ENCODE results near the gene RAB38.
A peak's percentile ranks its signal among the peaks of the same experiment; 100 is the strongest.

The RAB38 gene

GRCh38 chr11:88174709-88175568 is at the start of gene RAB38:
Gene RAB38 (minus strand): TSS chr11:88175443. CDS start chr11:88175384, 59 bp downstream.
- DNase-seq: peak; percentile 6

DNA sequence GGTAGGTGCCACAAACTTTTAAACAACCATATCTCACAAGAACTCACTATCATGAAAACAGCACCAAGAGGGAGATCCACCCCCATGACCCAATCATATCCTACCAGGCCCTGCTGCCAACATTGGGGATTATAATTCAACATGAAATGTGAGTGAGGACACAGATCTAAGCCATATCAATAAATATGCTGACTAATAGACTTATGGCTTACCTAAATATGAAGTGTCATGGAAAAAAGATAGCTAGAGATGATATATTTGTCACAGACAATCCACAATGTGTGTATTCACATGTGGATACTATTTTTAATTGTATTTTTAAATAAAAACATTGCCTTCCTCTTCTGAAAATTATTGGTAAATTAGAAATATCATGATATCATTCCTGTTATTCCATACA is 38.2 kb upstream of the RAB38 start:
- DNase-seq: no peak

DNA sequence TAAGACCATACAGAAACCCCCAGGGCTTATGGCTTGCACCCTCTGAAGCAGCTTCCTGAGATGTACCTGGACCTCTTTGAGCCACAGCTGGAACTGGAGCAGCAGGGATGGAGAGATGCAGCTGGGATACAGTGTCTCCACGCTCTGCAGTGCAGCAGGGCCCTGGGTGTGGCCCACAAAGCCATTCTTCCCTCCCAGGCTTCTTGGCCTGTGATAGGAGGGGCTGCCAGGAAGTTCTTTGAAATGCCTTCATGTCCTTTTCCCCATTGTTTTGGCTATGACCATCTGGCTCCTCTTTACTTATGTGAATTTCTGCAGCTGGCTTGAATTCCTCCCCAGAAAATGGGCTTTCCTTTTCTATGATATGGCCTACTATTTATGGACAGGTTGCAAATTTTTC is 37.1 kb upstream of the RAB38 start:
- DNase-seq: no peak

DNA sequence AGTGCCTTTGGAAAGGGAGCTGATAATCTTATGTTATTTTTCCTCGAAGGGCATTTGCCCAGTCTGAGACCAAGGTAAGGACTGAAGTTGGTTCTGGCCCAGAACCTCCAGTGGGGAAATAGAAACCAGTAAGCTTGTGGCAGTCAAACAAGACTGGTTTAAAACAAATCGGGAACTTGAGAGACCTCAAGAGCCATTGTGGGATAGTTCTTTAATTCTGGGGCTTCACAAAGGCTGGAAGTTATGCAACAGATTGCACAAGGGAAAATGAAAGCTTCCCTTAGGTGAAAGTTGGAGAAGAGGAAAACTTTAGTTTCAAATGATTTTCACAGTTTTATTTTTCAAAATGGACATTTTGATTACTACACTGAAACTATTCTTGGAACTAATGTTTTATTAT is 33.5 kb upstream of the RAB38 start:
- DNase-seq: no peak

DNA sequence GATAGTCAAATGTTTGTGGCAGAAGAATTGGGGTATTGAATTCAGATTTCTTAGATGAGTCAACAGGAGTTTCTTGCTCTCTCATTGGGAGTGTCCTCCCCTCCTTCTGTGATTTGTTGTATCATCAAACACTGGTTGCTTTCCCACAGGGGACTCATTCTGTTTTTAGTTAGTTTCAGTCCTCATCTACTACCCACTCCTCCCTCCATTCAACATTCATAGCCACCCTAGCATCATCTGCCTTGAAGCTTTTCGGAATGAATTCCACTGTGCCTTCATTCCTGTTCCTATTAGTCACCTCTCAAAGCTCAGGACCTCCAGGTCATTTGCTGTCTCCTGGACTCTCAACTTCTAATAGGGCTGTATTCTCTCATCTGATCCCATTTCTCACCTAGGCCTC is 31.5 kb upstream of the RAB38 start:
- DNase-seq: no peak

- no peak for DNase-seq
Measured at GRCh38 chr11:88204353-88204752, 29.1 kb upstream of the RAB38 start.

DNA sequence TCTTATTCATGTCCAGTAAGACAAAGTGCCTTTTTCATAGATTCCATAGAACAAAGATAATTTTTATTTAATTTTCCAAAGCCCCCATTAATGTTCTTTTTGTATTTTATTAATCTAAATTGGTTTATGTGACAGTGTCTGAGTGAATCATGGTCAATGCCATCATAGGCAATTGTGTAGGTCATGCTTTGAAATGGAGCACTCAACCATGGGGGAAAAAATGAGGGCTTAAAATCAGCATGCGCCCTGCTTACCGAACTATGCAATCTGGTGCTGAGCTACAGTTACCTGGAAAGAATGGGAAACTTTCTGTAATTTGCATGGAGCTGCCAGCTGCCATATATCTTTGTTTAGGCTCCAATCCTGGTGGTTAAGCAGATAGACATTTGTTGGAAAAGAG is 28.4 kb upstream of the RAB38 start:
- no peak for DNase-seq

GRCh38 chr11:88202498-88202897 is 27.3 kb upstream of the RAB38 start:
- DNase-seq: no peak

DNA sequence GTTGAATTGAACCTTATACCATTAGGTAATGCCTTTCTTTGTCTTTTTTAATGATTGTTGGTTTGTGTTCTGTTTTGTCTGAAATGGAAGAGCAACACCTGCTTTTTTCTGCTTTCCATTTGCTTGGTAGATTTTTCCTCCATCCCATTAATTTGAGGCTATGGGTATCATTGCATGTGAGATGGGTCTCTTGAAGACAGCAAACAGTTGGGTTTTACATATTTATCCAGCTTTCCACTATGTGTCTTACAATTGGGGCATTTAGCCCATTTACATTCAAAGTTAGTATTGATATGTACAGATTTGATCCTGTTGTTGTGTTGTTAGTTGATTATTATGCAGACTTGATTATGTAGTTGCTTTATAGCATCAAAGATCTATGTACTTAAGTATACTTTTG is 21.1 kb upstream of the RAB38 start:
- DNase-seq: no peak

- no peak for DNase-seq
Measured at GRCh38 chr11:88195908-88196307, 20.7 kb upstream of the RAB38 start.

- DNase-seq: no peak
Measured at GRCh38 chr11:88194990-88195389, 19.7 kb upstream of the RAB38 start.

GRCh38 chr11:88193278-88193677 is 18.0 kb upstream of the RAB38 start:
- DNase-seq: no peak

GRCh38 chr11:88188932-88189253 is 13.7 kb upstream of the RAB38 start:
- DNase-seq: no peak

- no peak for DNase-seq
Measured at GRCh38 chr11:88188251-88188931, 13.1 kb upstream of the RAB38 start.

DNA sequence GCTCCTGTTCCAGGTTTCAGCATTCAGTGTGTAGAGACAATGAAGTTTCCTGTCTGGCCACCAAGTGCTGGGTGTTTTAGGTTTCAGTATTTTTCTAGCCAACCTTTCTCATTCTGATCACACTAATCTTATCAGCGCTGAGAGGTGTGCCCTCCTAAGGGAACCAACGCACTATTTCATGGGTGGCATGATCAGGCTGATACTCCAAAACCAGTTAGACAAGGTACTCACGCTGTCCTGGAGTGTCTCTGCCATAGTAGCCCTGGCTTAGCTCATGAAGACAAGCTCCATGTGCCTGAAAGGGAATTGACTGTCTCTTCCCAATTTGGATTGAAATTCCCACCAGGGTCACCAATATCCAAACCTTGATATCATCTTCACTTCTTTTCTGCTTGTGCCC is 8.0 kb upstream of the RAB38 start:
- no peak for DNase-seq

DNA sequence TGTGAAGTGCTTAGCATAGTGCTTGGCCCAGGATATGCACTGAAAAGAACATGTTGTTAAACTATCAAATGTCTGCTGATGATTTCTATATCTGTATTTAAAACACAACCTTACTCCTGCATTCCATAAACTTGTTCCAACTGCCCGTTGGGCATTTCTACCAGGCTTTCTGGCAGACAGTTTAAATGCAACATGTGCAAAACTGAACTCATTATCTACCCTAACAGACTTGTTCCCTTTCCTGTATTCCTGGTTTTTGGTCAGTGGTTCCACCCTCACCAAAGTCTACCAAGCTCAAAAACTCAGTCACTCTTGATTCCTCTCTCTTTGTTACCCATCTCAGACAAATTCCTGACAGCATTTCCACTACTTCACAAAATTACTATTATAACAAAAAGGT is 6.5 kb upstream of the RAB38 start:
- no peak for DNase-seq

GRCh38 chr11:88179971-88180629 is 4.9 kb upstream of the RAB38 start:
- DNase-seq: no peak

DNA sequence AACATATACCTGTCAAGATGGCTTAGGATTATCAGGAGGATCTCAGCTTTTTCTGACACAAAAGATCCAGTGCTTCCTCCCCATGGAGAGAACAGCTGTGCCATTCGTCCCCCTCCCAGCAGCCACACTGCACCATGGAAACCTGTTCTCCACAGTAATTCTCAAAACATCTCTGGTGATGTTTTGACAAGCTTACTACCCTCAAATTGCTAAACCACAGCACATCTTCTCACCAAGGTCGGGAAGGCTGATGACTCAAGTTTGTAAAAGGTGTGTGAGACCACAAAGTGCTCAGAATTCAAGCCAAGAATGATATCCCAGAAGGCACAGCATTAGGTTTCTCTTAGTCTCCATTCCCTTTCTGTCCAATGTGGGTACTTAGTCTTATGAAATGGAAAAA is 3.9 kb upstream of the RAB38 start:
- DNase-seq: no peak

DNA sequence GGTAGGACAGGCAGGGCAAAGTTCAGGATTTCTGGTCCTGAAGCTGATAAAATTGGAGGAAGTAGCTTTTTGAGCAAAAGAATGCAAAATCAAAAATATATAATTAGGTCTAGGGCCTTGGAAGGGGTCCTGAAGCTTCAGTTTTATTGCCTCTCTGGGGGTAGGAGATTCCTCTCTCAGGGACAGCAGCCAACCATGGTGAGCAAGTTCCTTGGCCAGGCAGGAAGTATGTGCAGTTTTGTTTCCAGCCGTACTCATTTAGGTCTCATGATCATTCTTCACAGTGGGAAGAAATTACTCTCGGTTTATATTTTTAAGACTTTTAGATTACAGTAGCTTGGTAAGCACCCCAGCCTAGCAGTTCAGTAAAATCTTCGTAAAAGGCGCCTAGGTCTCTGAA is 2.9 kb upstream of the RAB38 start:
- no peak for DNase-seq

DNA sequence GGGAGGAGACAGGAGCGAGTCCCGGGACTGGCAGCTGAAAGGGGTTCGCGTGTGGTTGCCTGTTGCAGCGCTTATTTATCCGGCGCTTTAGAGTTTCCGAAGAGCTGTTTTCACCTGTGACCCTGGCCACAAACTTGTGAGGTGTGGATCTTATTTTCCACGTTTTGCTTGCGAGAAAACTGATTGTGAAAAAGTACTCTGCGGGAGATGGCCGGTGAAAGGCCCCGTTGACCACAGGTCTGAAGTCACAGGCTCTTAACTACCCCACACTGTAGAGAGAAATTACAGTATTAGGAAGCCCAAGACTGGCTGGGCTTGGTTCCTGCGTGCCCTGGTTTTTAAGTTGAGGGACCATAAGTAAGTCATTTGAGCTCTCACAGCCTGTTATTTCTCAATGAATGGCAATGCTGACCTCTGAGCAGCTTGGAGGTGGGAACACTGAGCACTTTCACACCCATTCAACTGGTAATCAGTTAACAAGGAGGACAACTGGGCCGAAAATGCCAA is 379 bp upstream of the RAB38 start:
- DNase-seq: no peak

- no peak for DNase-seq
Measured at GRCh38 chr11:88173956-88174355, 1.3 kb downstream of the RAB38 start.

GRCh38 chr11:88171982-88172381 is 3.3 kb downstream of the RAB38 start:
- no peak for DNase-seq

DNA sequence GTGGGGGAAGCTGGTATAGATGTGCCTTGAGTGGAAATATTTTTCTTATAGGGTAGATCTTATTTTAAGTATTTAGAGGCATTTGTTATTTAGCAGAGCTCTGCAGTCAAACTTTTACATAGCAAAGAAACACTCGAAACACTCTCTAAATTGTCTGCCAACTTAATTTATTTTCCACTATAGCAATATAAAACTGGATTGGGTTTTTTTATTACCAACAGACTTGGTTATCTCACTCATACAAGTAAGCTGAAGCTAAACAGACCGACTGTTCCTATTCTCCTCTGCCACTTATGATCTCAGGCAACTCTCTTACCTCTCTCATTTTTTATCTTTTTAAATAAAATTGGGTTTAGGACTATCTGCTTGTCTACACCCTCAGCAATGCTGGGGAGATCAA is 4.6 kb downstream of the RAB38 start:
- DNase-seq: no peak

- no peak for DNase-seq
Measured at GRCh38 chr11:88169881-88170280, 5.4 kb downstream of the RAB38 start.

Data from DMS79 treated with DMSO at 0.1 percent for 48 hours (cell line).